Activated naive CD8-positive, alpha-beta T cell (primary cell): ENCODE results near the gene ATP1A3.
"Not testable (repeated sequence)": the region's sequence is repeated elsewhere in the genome, so short reads cannot be mapped to it uniquely, and the experiment has no call there.

Experiments used
- H3K27ac Mint-ChIP-seq: one replicate; pipeline ENCODE4 v1.8.0; 2021; ENCODE audit warnings: mixed read lengths
- H3K27me3 Mint-ChIP-seq: one replicate; pipeline ENCODE4 v1.8.0; 2021; ENCODE audit warnings: mixed read lengths
- H3K36me3 Mint-ChIP-seq: one replicate; pipeline ENCODE4 v1.8.0; 2021; ENCODE audit warnings: mixed read lengths
- H3K4me1 Mint-ChIP-seq: one replicate; pipeline ENCODE4 v1.8.0; 2021; ENCODE audit warnings: low read depth, mixed read lengths
- H3K4me3 Mint-ChIP-seq: one replicate; pipeline ENCODE4 v1.8.0; 2021; ENCODE audit warnings: mild to moderate bottlenecking, mixed read lengths
- H3K9me3 Mint-ChIP-seq: one replicate; pipeline ENCODE4 v1.8.0; 2021; ENCODE audit warnings: low read depth, mixed read lengths

The ATP1A3 gene

DNA sequence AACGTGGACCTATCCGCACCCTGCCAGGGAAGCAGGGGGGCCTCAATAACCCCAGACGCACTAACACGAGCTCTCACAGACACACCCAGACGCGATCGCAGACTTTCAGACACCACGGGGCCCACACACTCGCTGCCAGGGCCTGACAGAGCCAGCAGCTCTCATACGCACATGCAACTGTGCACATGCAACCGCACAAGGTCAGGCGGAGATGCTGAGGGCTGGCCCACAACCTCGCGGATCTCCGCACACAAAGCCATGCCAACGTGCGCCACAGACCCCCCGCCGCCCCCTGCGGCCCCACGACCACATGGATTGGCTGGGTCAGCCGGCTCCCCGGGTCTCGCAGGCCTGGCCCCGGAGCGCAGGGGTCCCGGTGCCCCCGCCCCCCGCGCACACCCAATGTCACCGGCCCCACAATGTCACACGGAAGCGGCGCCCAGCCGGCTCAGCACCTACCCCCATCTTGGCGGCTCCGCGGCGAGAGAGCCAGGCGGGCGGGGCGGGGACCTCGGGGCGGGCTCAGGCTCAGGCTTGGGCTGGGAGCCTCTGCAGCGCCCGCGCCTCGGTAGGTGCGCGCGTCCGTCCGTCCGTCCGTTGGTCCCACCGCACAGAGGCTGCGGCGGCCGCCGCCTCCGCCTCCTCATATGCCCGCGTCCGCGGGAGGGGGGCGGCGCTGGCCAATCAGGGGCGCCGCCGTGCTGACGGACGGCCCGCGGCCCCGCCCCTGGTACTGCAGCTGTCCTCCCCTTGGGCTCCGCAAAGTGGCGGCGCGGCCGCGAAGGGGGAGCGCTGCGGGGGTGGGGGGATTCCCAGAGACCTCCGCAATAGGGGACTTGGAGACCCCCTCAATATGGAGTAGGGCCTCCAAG, at the start of gene ATP1A3:
TSS of gene ATP1A3 (minus strand) at position 619 of the 872 bp plus-strand sequence. CDS start at position 465, 154 bp downstream.
- H3K4me1 Mint-ChIP-seq, result peaks cover 35% of the 10 kb centered on the region
- H3K27me3 Mint-ChIP-seq, result peaks cover 27% of the 10 kb centered on the region
- H3K27ac Mint-ChIP-seq, result peak within 1 kb of the TSS; percentile 59
- H3K9me3 Mint-ChIP-seq, result no peaks in the 10 kb centered on the region
- peak within 1 kb of the TSS; percentile 92 for H3K4me3 Mint-ChIP-seq
- no peaks in the 10 kb centered on the region for H3K36me3 Mint-ChIP-seq

DNA sequence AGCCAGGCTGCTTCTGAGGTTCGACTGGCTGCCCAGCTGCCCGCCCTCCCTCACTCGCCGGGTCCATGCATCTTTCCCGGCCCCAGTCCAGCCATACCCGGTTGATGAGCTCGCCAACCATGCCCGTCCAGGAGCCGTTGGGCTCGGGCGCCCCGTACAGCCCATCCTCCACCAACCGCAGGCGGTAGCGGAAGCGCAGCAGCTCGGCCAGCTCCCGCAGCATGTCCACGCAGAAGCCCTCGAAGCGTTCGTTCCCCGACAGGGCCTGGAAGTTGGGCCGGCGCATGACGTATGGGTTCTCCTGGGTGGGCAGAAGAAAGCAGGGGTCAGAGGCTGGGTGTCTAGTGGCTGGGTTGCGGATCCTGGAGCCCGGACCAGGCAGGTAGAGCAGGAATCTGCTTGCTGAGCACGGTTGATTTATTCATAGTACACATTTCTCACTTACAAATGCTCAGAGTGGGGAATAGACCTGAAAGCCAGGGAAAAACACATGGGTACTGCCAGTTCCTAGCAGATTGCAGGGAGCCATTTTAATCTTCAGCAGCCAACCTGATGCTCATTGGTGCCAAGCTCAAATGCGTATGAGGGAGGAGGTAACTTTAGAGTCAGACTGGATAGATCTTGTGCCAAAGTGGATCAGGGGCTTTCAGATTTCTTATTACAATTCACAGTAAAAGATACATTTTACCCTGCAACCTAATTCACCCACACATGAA, 48.6 kb upstream of the ATP1A3 start:
- Mint-ChIP-seq H3K9me3 (no peaks in the 10 kb centered on the region), H3K27me3 (no peaks in the 10 kb centered on the region), H3K4me1 (no peaks in the 10 kb centered on the region), H3K27ac (no peak overlapping the region), H3K4me3 (no peak overlapping the region), H3K36me3 (no peaks in the 10 kb centered on the region)

DNA sequence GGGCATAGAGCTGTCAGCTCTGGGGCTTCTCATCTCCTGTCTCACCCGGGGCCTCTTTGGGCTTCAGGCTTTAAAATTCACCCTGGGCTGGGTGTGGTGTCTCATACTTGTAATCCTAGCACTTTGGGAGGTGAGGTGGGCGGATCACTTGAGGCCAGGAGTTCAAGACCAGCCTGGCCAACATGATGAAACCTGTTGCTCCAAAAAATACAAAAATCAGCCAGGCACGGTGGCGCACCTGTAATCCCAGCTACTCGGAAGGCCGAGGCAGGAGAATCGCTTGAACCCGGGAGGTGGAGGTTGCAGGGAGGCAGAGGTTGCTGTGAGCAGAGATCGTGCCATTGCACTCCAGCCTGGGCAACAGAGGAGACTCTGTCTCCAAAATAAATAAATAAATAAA, 46.5 kb upstream of the ATP1A3 start:
- not testable (repeated sequence) for H3K9me3 Mint-ChIP-seq, H3K27ac Mint-ChIP-seq, H3K4me3 Mint-ChIP-seq, H3K4me1 Mint-ChIP-seq, H3K36me3 Mint-ChIP-seq, H3K27me3 Mint-ChIP-seq

DNA sequence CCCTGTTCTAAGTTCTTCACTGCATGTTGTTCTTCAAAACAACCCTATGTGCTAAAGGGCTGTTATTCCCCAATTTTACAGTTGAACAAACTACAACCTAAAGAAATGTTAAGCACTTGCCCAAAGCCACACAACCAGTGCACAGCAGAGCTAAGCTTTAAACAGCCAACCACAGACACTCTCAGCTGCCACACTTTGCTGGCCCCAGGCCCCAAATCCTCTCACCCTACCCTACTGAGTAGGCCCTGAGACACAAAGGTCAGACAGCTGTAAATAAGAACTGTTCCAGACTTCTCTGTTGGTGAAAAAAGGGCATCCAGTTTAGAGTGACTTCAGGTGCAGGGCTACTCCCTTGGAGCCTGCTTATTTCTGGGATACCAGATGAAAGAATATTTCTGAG, 46.0 kb upstream of the ATP1A3 start:
- H3K27ac Mint-ChIP-seq, result no peak overlapping the region

DNA sequence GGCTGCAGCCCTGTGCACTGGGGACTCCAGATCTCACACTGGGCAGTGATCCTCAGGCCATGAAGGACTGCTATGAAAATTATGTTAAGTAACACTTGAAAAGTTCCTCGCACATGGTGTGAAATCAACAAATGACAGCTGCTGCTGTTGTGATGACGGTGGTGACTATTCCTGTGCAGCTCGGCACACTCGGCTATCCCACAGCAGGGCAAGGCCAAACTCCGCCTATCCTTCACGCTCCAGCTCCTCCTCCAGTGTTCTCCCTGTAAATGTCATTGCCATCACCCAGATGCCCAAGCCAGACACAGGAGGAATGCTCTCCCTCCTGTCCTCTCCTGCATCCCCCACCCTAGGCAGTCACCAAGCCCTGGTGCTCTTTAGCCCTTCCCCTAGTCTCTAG, 44.6 kb upstream of the ATP1A3 start:
- H3K27me3 Mint-ChIP-seq, result no peaks in the 10 kb centered on the region
- H3K27ac Mint-ChIP-seq, result no peak overlapping the region
- no peak overlapping the region for H3K4me3 Mint-ChIP-seq

More for the DNA sequence above, 46.0 kb upstream of the ATP1A3 start:
- Mint-ChIP-seq H3K9me3 (no peaks in the 10 kb centered on the region), H3K36me3 (no peaks in the 10 kb centered on the region), H3K4me1 (no peaks in the 10 kb centered on the region), H3K27me3 (no peaks in the 10 kb centered on the region), H3K4me3 (no peak overlapping the region)

DNA sequence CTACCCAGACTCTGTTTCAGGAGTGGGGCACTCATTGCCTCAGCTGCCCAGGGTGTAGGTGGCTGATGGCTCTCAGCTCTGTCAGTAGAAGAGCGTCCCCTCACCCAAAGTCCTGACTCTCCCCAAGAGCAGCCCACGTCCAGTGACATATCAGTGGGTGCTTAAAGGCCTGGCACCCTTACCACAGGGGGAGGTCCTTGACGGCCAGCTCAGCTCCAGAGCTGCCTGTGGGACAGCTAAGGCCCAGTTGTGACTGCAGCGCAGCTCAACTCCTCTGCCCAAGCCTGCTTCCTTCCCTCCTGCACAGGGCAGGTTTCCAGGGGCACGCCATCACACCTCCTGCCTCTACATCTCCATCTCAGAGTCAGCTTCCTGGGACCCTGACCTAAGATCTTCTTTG, 43.6 kb upstream of the ATP1A3 start:
- H3K4me1 Mint-ChIP-seq, result peaks cover 4% of the 10 kb centered on the region
- H3K27me3 Mint-ChIP-seq, result no peaks in the 10 kb centered on the region
- H3K36me3 Mint-ChIP-seq, result no peaks in the 10 kb centered on the region
- H3K27ac Mint-ChIP-seq, result no peak overlapping the region
- H3K9me3 Mint-ChIP-seq, result no peaks in the 10 kb centered on the region
- no peak overlapping the region for H3K4me3 Mint-ChIP-seq

More for the DNA sequence above, 44.6 kb upstream of the ATP1A3 start:
- H3K36me3 Mint-ChIP-seq, result no peaks in the 10 kb centered on the region
- H3K9me3 Mint-ChIP-seq, result no peaks in the 10 kb centered on the region
- peaks cover 4% of the 10 kb centered on the region for H3K4me1 Mint-ChIP-seq

DNA sequence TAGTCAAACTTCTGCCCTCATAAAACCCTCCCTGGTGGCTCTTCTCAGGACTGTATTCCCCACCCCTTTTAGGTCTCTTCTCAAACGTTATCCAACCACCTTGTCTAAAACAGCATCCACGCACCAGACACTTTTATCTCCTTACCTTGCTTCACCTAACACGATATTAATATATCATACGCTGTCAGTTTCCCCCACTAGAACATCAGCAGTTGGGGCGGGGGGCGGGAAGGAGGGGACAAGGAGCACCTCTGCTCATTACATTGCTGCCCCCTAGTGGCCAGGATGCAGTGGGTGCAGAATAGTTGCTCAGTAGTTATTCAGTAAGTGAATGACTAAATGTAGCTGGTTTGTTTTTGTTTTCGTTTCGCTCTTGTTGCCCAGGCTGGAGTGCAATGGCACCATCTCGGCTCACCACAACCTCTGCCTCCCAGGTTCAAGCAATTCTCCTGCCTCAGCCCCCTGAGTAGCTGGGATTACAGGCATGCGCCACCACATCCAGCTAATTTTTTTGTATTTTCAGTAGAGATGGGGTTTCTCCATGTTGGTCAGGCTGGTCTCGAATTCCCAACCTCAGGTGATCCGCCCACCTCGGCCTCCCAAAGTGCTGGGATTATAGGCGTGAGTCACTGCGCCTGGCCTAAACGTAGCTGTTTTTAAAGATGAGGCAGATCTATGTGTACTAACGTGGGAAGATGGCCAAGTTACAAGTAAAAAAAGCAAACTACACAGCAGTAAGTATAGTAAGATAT, 40.8 kb upstream of the ATP1A3 start:
- not testable (repeated sequence) for H3K9me3 Mint-ChIP-seq, H3K27me3 Mint-ChIP-seq, H3K27ac Mint-ChIP-seq, H3K4me3 Mint-ChIP-seq, H3K4me1 Mint-ChIP-seq, H3K36me3 Mint-ChIP-seq

DNA sequence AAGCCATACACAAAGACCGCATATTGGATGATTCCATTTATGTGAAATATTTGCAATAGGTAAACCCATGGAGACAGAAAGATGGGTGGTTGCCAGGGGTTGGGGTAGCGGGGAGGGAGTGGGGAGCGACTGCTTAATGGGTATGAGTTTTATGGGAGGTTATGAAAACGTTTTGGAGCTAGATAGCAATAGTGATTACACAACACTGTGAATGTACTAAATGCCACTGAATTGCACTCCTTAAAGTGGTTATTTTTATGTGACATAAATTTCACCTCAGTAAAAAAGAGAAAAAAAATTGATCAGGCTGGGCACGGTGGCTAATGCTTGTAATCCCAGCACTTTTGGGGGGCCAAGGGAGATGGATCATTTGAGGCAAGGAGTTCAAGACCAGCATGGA, 39.4 kb upstream of the ATP1A3 start:
- Mint-ChIP-seq H3K27ac (no peak overlapping the region), H3K27me3 (peaks cover 2% of the 10 kb centered on the region), H3K36me3 (no peaks in the 10 kb centered on the region), H3K4me1 (peaks cover 4% of the 10 kb centered on the region), H3K4me3 (no peak overlapping the region), H3K9me3 (no peaks in the 10 kb centered on the region)

DNA sequence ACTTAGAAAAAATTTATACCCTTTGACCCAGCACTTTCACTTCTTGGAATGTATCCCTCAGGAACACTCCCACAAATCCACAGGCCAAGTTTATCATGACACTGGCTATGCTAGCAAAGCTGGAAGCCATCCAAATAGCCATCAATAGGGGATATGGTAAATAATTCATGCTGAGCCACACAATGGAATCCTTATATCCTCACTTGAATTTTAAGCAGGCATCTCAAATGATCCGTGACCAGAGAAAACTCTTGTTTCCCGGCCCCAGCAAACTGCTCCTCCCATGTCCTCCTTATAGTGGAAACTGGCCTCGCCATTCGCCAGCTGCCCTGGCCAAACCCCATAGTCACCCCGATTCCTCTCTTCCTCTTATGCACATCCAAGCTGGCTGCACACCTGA, 38.4 kb upstream of the ATP1A3 start:
- H3K4me1 Mint-ChIP-seq, result peaks cover 4% of the 10 kb centered on the region
- H3K4me3 Mint-ChIP-seq, result no peak overlapping the region
- no peak overlapping the region for H3K27ac Mint-ChIP-seq
- H3K9me3 Mint-ChIP-seq, result no peaks in the 10 kb centered on the region
- H3K27me3 Mint-ChIP-seq, result peaks cover 3% of the 10 kb centered on the region
- H3K36me3 Mint-ChIP-seq, result no peaks in the 10 kb centered on the region

DNA sequence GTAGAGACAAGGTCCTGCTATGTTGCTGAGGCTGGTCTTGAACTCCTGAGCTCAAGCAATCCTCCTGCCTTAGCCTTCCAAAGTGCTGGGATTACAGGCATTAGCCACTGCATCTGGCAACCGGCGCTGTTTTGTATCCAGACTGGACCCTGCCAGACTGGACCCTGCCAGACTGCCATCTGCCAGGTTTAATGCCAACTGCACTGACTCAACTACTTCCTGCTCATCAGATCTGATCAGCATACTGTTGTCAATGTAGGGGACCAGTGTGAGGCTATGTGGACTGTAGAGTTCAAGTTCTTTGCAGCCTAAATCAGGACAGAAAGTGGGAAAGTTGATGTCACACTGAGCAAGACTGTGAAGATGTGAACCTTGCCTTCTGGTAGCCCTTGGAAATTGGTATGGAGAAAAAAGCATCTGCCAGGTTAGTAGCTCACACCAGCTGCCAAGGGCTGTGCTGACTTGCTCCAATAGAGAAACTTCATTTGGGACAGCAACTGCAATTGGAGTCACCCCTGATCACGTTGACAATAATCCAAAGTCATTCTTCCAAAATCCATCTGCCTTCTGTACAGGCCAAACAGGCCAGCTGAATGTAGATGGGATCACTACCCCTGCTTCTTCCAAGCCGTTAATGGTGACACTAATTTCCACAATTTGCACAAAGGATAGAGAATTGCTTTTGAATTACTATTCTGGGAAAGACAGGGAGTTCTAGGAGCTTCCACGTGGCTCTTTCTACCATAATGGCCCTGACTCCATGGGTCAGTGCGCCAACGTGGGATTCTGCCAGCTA, 36.8 kb upstream of the ATP1A3 start:
- H3K27me3 Mint-ChIP-seq, result peaks cover 4% of the 10 kb centered on the region
- H3K9me3 Mint-ChIP-seq, result no peaks in the 10 kb centered on the region
- H3K36me3 Mint-ChIP-seq, result no peaks in the 10 kb centered on the region
- peaks cover 4% of the 10 kb centered on the region for H3K4me1 Mint-ChIP-seq
- no peak overlapping the region for H3K4me3 Mint-ChIP-seq
- no peak overlapping the region for H3K27ac Mint-ChIP-seq

DNA sequence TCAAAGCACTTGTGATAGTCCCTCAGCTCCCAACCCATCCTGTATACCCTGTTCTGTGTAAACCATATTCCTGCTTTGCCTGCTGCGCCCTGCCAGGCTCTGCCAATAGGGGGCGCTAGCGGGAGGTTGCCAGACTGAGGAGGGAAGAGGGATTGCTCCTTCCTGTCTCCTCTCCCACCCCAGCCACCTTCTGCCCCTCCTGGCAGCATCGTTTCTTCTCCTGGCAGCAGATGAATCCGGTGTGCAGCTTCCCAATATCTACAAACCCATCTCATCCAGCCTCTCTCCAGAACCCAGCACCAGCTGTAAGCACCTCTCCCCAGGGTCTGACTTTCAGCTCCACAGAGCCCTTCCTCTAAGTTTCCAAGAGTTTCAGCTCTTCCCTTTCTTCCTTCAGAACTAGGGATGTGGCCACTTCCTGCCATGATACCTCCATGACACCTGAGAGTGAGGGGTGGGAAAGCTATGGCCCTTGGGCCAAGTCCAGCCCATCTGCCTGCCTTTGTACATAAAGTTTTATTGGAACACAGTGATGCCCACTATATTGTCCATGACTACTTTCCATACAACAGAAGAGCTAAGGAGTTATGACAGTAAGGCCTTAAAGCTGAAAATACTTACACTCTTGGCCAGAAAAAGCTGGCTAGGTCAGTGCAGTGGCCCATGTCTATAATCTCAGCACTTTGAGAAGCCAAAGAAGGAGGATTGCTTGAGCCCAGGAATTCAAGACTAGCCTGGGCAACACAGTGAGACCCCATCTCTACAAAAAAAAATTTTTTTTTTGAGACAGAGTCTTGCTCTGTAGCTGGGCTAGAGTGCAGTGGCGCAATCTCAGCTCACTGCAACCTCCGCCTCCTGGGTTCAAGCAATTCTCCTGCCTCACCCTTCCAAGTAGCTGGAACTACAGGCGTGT, 34.5 kb upstream of the ATP1A3 start:
- H3K4me3 Mint-ChIP-seq, result no peak overlapping the region
- H3K27ac Mint-ChIP-seq, result no peak overlapping the region
- no peaks in the 10 kb centered on the region for H3K9me3 Mint-ChIP-seq
- no peaks in the 10 kb centered on the region for H3K4me1 Mint-ChIP-seq
- no peaks in the 10 kb centered on the region for H3K36me3 Mint-ChIP-seq
- peaks cover 4% of the 10 kb centered on the region for H3K27me3 Mint-ChIP-seq

DNA sequence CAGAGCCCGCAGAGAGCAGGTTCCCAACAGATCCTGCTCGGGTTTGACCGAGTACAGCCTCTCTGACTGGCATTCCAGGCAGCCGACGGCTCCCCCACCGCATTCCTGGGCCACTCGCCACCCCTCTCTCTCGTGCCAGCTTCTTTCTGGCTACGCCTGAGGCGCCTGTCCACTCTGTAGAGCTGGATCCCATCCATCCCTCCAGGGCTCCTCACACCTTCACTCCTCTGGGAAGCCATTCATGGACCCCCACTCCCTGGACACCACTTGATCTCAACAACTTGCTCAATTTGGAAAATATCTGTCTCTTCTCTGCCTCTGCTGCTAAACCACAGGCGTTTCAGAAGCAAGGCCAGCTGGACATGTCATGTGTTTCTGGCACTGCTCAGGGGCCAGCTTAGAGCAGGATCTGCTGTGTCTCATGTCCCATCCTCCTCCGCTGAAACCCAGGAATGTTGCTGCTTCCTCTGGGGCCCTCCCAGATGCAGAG, 30.6 kb upstream of the ATP1A3 start:
- peaks cover 5% of the 10 kb centered on the region for H3K4me1 Mint-ChIP-seq
- peaks cover 3% of the 10 kb centered on the region for H3K27me3 Mint-ChIP-seq
- H3K27ac Mint-ChIP-seq, result no peak overlapping the region
- no peaks in the 10 kb centered on the region for H3K36me3 Mint-ChIP-seq
- no peaks in the 10 kb centered on the region for H3K9me3 Mint-ChIP-seq
- no peak overlapping the region for H3K4me3 Mint-ChIP-seq

DNA sequence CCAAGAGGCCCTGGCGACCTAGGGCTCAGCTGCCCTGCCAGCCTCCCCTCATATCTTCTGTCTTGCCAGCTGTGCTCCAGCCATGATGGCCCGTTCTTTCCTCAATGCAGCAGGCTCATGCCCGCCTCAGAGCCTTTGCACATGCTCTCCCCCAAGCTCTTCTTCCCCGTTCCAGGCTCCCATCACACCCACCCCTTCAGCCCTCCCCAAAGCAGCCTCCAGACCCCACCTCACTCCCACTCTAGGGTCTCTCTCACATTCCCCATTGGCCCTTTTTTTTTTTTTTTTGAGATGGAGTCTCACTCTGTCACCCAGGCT, 29.9 kb upstream of the ATP1A3 start:
- H3K4me3 Mint-ChIP-seq, result no peak overlapping the region
- no peak overlapping the region for H3K27ac Mint-ChIP-seq
- H3K36me3 Mint-ChIP-seq, result no peaks in the 10 kb centered on the region
- peaks cover 5% of the 10 kb centered on the region for H3K4me1 Mint-ChIP-seq
- H3K9me3 Mint-ChIP-seq, result no peaks in the 10 kb centered on the region
- H3K27me3 Mint-ChIP-seq, result peaks cover 2% of the 10 kb centered on the region
